ENCODE data around the gene PAPPA2. TPM values are rescaled to one million over a fixed set of nuclear protein-coding genes. Genes with fewer than 3 reads are reported as not detected.

The PAPPA2 gene, protein sequence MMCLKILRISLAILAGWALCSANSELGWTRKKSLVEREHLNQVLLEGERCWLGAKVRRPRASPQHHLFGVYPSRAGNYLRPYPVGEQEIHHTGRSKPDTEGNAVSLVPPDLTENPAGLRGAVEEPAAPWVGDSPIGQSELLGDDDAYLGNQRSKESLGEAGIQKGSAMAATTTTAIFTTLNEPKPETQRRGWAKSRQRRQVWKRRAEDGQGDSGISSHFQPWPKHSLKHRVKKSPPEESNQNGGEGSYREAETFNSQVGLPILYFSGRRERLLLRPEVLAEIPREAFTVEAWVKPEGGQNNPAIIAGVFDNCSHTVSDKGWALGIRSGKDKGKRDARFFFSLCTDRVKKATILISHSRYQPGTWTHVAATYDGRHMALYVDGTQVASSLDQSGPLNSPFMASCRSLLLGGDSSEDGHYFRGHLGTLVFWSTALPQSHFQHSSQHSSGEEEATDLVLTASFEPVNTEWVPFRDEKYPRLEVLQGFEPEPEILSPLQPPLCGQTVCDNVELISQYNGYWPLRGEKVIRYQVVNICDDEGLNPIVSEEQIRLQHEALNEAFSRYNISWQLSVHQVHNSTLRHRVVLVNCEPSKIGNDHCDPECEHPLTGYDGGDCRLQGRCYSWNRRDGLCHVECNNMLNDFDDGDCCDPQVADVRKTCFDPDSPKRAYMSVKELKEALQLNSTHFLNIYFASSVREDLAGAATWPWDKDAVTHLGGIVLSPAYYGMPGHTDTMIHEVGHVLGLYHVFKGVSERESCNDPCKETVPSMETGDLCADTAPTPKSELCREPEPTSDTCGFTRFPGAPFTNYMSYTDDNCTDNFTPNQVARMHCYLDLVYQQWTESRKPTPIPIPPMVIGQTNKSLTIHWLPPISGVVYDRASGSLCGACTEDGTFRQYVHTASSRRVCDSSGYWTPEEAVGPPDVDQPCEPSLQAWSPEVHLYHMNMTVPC (N-terminal part only)
- under 1 TPM in 1 of 2 experiments, not detected in 1; 0.15 TPM for total RNA-seq

DNA sequence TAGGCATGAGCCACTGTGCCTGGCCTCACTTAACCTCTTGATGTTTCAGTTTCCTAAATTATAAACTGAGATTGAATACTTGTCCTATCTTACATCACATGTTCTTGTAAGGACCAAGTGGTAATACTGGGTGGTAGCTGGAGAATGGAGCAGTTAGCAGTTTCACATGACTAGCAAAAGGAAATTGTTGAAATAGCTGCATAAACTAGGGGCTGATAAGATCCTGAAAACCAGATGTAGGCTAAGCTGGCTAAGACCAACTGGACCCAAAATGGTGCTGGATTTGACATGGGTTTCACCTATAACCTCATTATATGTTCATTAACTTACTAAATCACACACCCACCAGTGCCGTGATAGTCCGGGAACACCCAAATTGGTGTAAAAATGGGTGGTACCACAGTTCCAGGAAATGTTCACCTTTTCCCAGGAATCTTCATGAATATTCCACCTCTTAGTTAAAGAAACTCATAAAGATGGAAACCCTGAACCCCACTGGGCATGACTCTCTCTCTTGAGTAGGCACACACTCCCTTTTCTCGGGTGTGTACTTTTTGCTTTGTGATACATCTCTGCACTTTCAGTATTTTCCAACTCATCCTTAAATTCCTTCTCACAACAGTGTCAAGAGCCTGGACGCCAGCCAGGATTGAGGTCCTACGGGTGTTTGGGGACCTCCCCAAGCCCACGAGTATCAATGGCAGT, at the start of gene PAPPA2:
Gene PAPPA2 (plus strand): TSS at position 502 of the 705 bp plus-strand sequence. CDS start 93,148 bp downstream, outside the sequence.

All from activated naive CD4-positive, alpha-beta T cell treated with anti-CD3 and anti-CD28 coated beads, Interleukin-2, amount 10 ng/mL, durations not matched to agents 5 hours and 36 hours (primary cell).